Kidney (tissue), 14 donors: ENCODE results near the gene SAFB. TPM values are rescaled to one million over a fixed set of nuclear protein-coding genes. Genes with fewer than 3 reads are reported as not detected.

Source experiments
- DNase-seq, 5 donors: peaks; one replicate each; pipeline ENCODE4 v3.0.0-alpha.2; 2013 to 2020
- FAIRE-seq: peaks from 2 replicates; lab custom pipeline; 2012; peaks lifted over from hg19 to GRCh38; lab: Jason Lieb, UNC
- H3K27ac ChIP-seq, 2 donors: one replicate each; pipeline ENCODE4 v1.7.0; 2013; ENCODE audit warnings: low read depth in 2 of 2, low read length in 2 of 2, inconsistent platforms in 1 of 2
- H3K27me3 ChIP-seq: one replicate; pipeline ENCODE4 v1.7.1; 2013; ENCODE audit warnings: low read length, inconsistent platforms; ENCODE audit not compliant: control insufficient read depth, insufficient read depth
- H3K36me3 ChIP-seq, 3 donors: one replicate each; pipeline versions ENCODE4 v1.7.0 to v1.7.1; 2013; ENCODE audit warnings: low read length in 3 of 3, control low read depth in 1 of 3, inconsistent platforms in 1 of 3; ENCODE audit not compliant: insufficient read depth in 3 of 3, control insufficient read depth in 2 of 3
- H3K4me1 ChIP-seq, 3 donors: one replicate each; pipeline versions ENCODE4 v1.7.0 to v1.7.1; 2013; ENCODE audit warnings: low read length in 3 of 3, inconsistent platforms in 1 of 3, low read depth in 1 of 3; ENCODE audit not compliant: control insufficient read depth in 2 of 3, insufficient read depth in 2 of 3
- H3K4me3 ChIP-seq, 3 donors: one replicate each; pipeline versions ENCODE4 v1.7.0 to v1.8.1; 2013; ENCODE audit warnings: low read length in 3 of 3, control low read depth in 1 of 3, inconsistent platforms in 1 of 3
- H3K9ac ChIP-seq, 3 donors: one replicate each; pipeline versions ENCODE4 v1.7.0 to v1.7.1; 2013; ENCODE audit warnings: low read length in 3 of 3, control low read depth in 1 of 3, inconsistent platforms in 1 of 3
- H3K9me3 ChIP-seq, 3 donors: one replicate each; pipeline versions ENCODE4 v1.7.0 to v1.7.1; 2013; ENCODE audit warnings: low read length in 3 of 3, control low read depth in 1 of 3, inconsistent platforms in 1 of 3; ENCODE audit not compliant: control insufficient read depth in 2 of 3, insufficient read depth in 1 of 3
- intact Hi-C: fragments of 100-400 bp; cut with DNase I; formaldehyde crosslinking; loops from one replicate; pipeline ENCODE4 v1.11.1; 2022
- polyA plus RNA-seq: library from polyadenylated mRNA; stranded (reverse); fragments of 350-450 nt; fragmentation: Illumina TruSeq; extraction: RNeasy Lipid Tissue Mini Kit (QIAGEN cat#74804); gene quantifications from one replicate; pipeline ENCODE4 v1.2.3, GENCODE V29; 2014; ENCODE audit warnings: low read depth, low replicate concordance; ENCODE audit not compliant: insufficient read depth
- total RNA-seq: library from RNA; stranded (reverse); fragmentation: NEBNext Ultra II Directional; extraction: Animal tissue kit (Norgen Biotek cat#: 25700); gene quantifications from one replicate; pipeline ENCODE4 v1.2.1, GENCODE V29; 2021
- TF ChIP-seq, protein P1 (sequence below): IDR thresholded peaks from 3 replicates; pipeline ENCODE4 v1.5.1; 2012; ENCODE audit warnings: mild to moderate bottlenecking, moderate library complexity, borderline replicate concordance; ENCODE audit not compliant: insufficient read depth; ENCODE audit errors: extremely low read depth
- donor health status: control.
- donor health status: control.
- donor health status: control.
- donor health status: control.
- donor health status: control.
- donor health status: DM: yes; HTN: yes; CAD: no.
- donor health status: Normal renal cell carcinoma (clear cell type).

SAFB gene
- total and polyA plus RNA-seq, 2 donors from 2014 or later: 35.0 to 88.6 TPM

GRCh38 chr19:5588906-5589676 lies 33.8 kb upstream of the SAFB start:
- Histone ChIP-seq H3K27me3 (no peaks in the 10 kb centered on the region), H3K36me3 (peaks cover 0 to 72% (median 49%) of the 10 kb centered on the region in 3 donors), H3K9me3 (no peaks in the 10 kb centered on the region), H3K27ac (no peak overlapping the region), H3K4me1 (peaks cover 0 to 11% (median 11%) of the 10 kb centered on the region in 3 donors), H3K9ac (no peak overlapping the region), H3K4me3 (no peak overlapping the region)
- intact Hi-C loops: no loop called here
- DNase-seq: peak in 2 of 5 donors; percentile 45 to 61
- FAIRE-seq: no peak
- TF ChIP-seq, protein P1, sequence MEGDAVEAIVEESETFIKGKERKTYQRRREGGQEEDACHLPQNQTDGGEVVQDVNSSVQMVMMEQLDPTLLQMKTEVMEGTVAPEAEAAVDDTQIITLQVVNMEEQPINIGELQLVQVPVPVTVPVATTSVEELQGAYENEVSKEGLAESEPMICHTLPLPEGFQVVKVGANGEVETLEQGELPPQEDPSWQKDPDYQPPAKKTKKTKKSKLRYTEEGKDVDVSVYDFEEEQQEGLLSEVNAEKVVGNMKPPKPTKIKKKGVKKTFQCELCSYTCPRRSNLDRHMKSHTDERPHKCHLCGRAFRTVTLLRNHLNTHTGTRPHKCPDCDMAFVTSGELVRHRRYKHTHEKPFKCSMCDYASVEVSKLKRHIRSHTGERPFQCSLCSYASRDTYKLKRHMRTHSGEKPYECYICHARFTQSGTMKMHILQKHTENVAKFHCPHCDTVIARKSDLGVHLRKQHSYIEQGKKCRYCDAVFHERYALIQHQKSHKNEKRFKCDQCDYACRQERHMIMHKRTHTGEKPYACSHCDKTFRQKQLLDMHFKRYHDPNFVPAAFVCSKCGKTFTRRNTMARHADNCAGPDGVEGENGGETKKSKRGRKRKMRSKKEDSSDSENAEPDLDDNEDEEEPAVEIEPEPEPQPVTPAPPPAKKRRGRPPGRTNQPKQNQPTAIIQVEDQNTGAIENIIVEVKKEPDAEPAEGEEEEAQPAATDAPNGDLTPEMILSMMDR: no peak

GRCh38 chr19:5590151-5590864 lies 32.6 kb upstream of the SAFB start:
- H3K4me1 ChIP-seq: peaks cover 0 to 11% (median 9%) of the 10 kb centered on the region in 3 donors
- H3K27me3 ChIP-seq: no peaks in the 10 kb centered on the region
- TF ChIP-seq, protein P1: no peak
- H3K27ac ChIP-seq: no peak overlapping the region
- peak in 1 of 5 donors; percentile 69 for DNase-seq
- no peak overlapping the region for H3K4me3 ChIP-seq
- no peak overlapping the region for H3K9ac ChIP-seq
- intact Hi-C loops: no loop called here
- H3K9me3 ChIP-seq: no peaks in the 10 kb centered on the region
- FAIRE-seq: no peak
- H3K36me3 ChIP-seq: peaks cover 0 to 84% (median 58%) of the 10 kb centered on the region in 3 donors

GRCh38 chr19:5590865-5591154 lies 32.1 kb upstream of the SAFB start:
- TF ChIP-seq, protein P1: no peak
- Histone ChIP-seq H3K27ac (no peak overlapping the region), H3K4me3 (no peak overlapping the region), H3K36me3 (peaks cover 0 to 89% (median 63%) of the 10 kb centered on the region in 3 donors), H3K9me3 (no peaks in the 10 kb centered on the region), H3K27me3 (no peaks in the 10 kb centered on the region), H3K9ac (no peak overlapping the region), H3K4me1 (peaks cover 0 to 8% (median 6%) of the 10 kb centered on the region in 3 donors)
- FAIRE-seq: no peak
- DNase-seq: peak in 1 of 5 donors; percentile 62
- intact Hi-C loops: no loop called here
